Measurements from ENCODE around the gene DPM2.

DPM2 gene

DNA sequence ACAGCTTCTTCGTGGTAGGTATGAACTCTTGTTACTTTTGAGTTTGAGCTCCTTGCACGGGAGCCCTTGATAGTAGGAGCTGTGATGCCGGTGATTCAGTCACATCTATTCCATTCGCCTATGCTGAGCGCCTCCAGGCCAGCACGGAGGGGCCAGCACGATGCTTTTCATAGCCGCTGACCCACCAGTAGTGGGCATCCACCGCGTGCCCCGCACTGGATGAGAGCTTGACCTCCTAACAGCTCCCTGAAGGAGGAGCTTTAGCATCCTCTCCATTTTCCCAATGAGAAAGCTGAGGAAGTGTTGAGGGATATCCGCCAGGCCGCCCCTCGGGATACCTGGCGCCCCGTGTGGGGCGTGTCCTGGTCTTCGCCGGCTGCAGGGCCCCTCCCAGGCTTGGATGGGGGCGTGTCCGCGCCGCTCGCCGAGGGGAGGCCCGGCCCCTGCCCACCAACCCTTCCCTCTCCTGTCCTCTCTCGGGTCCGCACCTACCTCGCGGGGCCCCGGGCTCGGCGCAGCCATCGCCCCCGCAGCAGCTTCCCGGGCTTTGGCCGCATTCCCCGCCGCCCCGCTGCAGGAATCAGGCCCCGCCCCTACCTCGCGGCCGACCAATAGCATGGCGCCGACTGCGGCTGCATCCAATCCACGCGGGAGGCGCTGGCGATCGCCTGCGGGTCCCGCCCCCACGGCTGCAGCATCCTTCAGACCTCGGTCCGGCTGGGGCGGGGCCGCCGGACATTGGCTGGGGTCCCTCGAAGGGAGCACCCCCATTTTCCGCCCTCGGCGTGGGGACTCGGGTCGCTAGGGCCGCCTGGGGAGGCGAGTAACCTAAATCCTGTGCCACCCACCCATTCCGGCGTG, 7.2 kb downstream of the DPM2 start, which contains the start of gene PIP5KL1:
TSS of gene PIP5KL1 (minus strand) at position 547 of the 861 bp plus-strand sequence. CDS start at position 522, 25 bp downstream.
- in situ Hi-C loops (cut with MboI; ENCODE audit: low sequenced_read_pairs), result no loop called here
- peaks cover 3% of the 10 kb centered on the region for H3K36me3 ChIP-seq (replicated peaks)
- H3K4me3 ChIP-seq, result peak within 1 kb of the TSS; percentile 48
- peak; percentile 74 to 92 for DNase-seq (ENCODE audit: low spot score in 2 of 2)
- H3K27me3 ChIP-seq (ENCODE audit: low read depth), result peaks cover 11% of the 10 kb centered on the region
- no peaks in the 10 kb centered on the region for H3K9me3 ChIP-seq
- H3K4me1 ChIP-seq, result peaks cover 10% of the 10 kb centered on the region

GRCh38 chr9:127929625-127929979, 8.1 kb downstream of the DPM2 start:
- H3K9me3 ChIP-seq, result no peaks in the 10 kb centered on the region
- no peak overlapping the region for H3K4me3 ChIP-seq
- in situ Hi-C loops (cut with MboI; ENCODE audit: low sequenced_read_pairs), result loop anchor here (10.0 kb wide), 1 partner anchor 425 kb away; no protein-coding TSS in a partner anchor

DNA sequence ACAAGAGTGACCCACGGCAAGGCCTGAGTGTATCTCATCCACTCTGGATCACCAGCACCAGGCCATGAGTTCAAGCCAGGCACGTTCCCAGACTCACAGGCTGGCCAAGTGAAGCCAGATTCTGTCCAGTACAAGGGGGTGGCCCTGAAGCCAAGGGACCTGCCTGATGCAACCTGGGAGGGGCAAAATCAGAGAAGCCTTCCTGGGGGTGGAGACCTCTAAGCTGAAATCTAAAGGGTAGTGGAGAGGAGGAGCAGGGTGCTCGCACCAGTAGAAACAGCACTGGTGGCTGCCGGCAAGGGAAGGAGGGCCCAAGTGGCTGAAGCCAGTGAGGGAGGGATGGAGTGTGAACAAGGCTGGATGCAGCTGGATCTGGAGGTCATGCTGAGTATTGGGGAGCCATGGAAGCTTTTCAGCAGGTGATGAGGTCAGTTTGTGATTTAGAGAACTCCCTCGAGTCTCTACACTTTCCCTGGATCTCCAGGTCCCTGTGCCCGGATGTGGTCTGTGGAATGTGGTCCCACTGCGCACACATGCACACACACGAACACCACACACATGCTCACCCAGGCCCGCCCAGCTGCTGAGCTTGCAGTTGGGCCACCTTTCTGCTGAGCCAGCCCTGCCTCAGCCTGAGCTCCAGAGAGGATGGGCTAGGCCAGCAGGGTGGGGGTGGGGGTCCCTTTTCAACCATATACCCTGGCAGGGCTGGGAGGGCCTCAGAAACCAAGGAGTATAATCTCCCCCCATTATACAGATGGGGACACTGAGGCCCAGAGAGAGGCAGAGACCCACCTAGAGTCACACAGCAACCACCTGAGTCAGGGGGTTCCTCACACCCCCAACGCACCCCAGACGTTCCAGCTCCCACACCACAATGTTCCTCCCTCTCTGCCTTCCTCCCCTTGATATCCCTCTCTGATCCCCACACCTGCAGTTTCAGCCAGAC, 8.7 kb downstream of the DPM2 start:
- DNase-seq (ENCODE audit: low spot score in 2 of 2), result no peak
- in situ Hi-C loops (cut with MboI; ENCODE audit: low sequenced_read_pairs), result loop anchor here (10.0 kb wide), 1 partner anchor 424 kb away; no protein-coding TSS in a partner anchor
- no peak overlapping the region for H3K4me3 ChIP-seq
- peaks cover 10% of the 10 kb centered on the region for H3K4me1 ChIP-seq
- H3K27me3 ChIP-seq (ENCODE audit: low read depth), result peaks cover 14% of the 10 kb centered on the region
- no peaks in the 10 kb centered on the region for H3K36me3 ChIP-seq (replicated peaks)
- H3K9me3 ChIP-seq, result no peaks in the 10 kb centered on the region

More at GRCh38 chr9:127929625-127929979, 8.1 kb downstream of the DPM2 start:
- Histone ChIP-seq H3K27me3 (ENCODE audit: low read depth) (peaks cover 14% of the 10 kb centered on the region), H3K4me1 (peaks cover 10% of the 10 kb centered on the region), H3K36me3 (replicated peaks) (no peaks in the 10 kb centered on the region)
- no peak for DNase-seq (ENCODE audit: low spot score in 2 of 2)

DNA sequence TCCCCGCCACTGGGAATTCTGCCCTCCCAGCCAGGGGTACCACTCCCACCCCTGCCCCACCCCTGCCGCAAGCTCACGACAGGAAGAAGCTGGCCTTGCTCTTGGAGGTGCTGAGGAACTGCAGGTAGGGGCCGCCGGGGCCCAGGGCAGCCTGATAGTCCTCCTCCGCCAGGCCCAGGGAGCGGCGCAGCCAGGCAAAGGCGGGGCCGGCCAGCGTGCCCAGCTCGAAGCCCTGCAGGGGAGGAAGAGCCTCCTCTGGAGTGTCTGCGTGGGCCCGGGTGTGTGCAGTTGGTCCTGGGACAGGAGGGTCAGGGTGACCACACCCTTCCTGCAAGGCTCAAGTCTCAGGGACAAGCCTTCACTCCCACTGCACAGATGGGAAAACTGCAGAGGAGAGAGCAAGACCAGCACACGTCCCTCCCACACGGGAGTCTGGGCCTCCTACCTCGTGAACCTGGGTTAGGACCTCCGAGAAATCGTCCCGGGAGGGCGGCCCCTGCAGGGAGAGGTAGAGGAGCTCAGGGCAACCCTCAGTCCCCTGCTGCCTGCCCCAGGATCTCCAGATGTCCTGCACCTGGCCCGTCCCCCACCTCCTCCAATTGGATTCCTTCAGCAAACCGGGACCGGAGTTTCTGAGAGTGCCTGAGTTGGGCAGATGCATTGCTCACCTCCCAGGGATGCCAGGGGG, 9.5 kb downstream of the DPM2 start:
- Histone ChIP-seq H3K27me3 (ENCODE audit: low read depth) (peaks cover 14% of the 10 kb centered on the region), H3K4me3 (no peak overlapping the region), H3K4me1 (peaks cover 10% of the 10 kb centered on the region), H3K36me3 (replicated peaks) (no peaks in the 10 kb centered on the region), H3K9me3 (no peaks in the 10 kb centered on the region)
- no peak for DNase-seq (ENCODE audit: low spot score in 2 of 2)
- in situ Hi-C loops (cut with MboI; ENCODE audit: low sequenced_read_pairs), result loop anchor here (10.0 kb wide), 1 partner anchor 423 kb away; no protein-coding TSS in a partner anchor

GRCh38 chr9:127927201-127927987, 10.3 kb downstream of the DPM2 start:
- peak in 1 of 2 experiments; percentile 48 for DNase-seq (ENCODE audit: low spot score in 2 of 2)
- in situ Hi-C loops (cut with MboI; ENCODE audit: low sequenced_read_pairs), result loop anchor here (10.0 kb wide), 1 partner anchor 423 kb away; no protein-coding TSS in a partner anchor
- Histone ChIP-seq H3K4me3 (no peak overlapping the region), H3K36me3 (replicated peaks) (no peaks in the 10 kb centered on the region), H3K27me3 (ENCODE audit: low read depth) (peaks cover 14% of the 10 kb centered on the region), H3K9me3 (no peaks in the 10 kb centered on the region), H3K4me1 (peaks cover 10% of the 10 kb centered on the region)

DNA sequence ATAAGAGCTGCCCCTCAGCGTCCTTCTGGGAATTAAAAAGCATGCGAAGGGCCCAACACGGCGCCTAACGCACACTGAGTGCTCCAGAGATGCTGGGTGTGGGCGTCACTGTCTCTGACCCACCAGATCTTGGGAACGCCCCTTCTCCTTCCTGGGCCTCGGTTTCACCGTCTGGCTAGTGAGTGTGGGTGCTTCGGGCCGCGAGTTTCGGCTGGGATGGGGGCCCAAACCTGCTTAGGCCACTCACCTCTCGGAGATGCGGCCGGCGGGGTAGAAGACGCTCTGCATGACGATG, 10.8 kb downstream of the DPM2 start:
- H3K27me3 ChIP-seq (ENCODE audit: low read depth), result peaks cover 16% of the 10 kb centered on the region
- DNase-seq (ENCODE audit: low spot score in 2 of 2), result no peak
- no peak overlapping the region for H3K4me3 ChIP-seq
- in situ Hi-C loops (cut with MboI; ENCODE audit: low sequenced_read_pairs), result loop anchor here (10.0 kb wide), 1 partner anchor 422 kb away; no protein-coding TSS in a partner anchor
- no peaks in the 10 kb centered on the region for H3K36me3 ChIP-seq (replicated peaks)
- H3K4me1 ChIP-seq, result peaks cover 10% of the 10 kb centered on the region
- no peaks in the 10 kb centered on the region for H3K9me3 ChIP-seq

GRCh38 chr9:127925959-127926905, 11.4 kb downstream of the DPM2 start:
- peaks cover 8% of the 10 kb centered on the region for H3K4me1 ChIP-seq
- H3K36me3 ChIP-seq (replicated peaks), result no peaks in the 10 kb centered on the region
- in situ Hi-C loops (cut with MboI; ENCODE audit: low sequenced_read_pairs), result loop anchor here (10.0 kb wide), 1 partner anchor 421 kb away; no protein-coding TSS in a partner anchor
- no peak for DNase-seq (ENCODE audit: low spot score in 2 of 2)
- H3K4me3 ChIP-seq, result no peak overlapping the region
- no peaks in the 10 kb centered on the region for H3K9me3 ChIP-seq
- H3K27me3 ChIP-seq (ENCODE audit: low read depth), result peaks cover 19% of the 10 kb centered on the region

- H3K36me3 ChIP-seq (replicated peaks), result no peaks in the 10 kb centered on the region
- in situ Hi-C loops (cut with MboI; ENCODE audit: low sequenced_read_pairs), result loop anchor here (5.0 to 25.0 kb wide), 4 partner anchors 338 to 988 kb away; no protein-coding TSS in a partner anchor
- no peaks in the 10 kb centered on the region; the same call in 1 of the 2 replicates for H3K4me1 ChIP-seq
- no peak for DNase-seq (ENCODE audit: low spot score in 2 of 2)
- H3K27me3 ChIP-seq (ENCODE audit: low read depth), result peaks cover 19% of the 10 kb centered on the region
- H3K4me3 ChIP-seq, result no peak overlapping the region
- H3K9me3 ChIP-seq, result no peaks in the 10 kb centered on the region
Observed at GRCh38 chr9:127924736-127925444, 12.8 kb downstream of the DPM2 start.

GRCh38 chr9:127923771-127924170, 13.9 kb downstream of the DPM2 start:
- Histone ChIP-seq H3K4me1 (no peaks in the 10 kb centered on the region), H3K27me3 (ENCODE audit: low read depth) (peaks cover 19% of the 10 kb centered on the region), H3K36me3 (replicated peaks) (no peaks in the 10 kb centered on the region), H3K9me3 (no peaks in the 10 kb centered on the region), H3K4me3 (no peak overlapping the region)
- DNase-seq (ENCODE audit: low spot score in 2 of 2), result no peak
- in situ Hi-C loops (cut with MboI; ENCODE audit: low sequenced_read_pairs), result loop anchor here (5.0 to 25.0 kb wide), 4 partner anchors 336 to 986 kb away; no protein-coding TSS in a partner anchor

GRCh38 chr9:127923046-127923445, 14.6 kb downstream of the DPM2 start:
- peak in 1 of 2 experiments; percentile 56 for DNase-seq (ENCODE audit: low spot score in 2 of 2)
- Histone ChIP-seq H3K4me3 (no peak overlapping the region), H3K9me3 (no peaks in the 10 kb centered on the region), H3K27me3 (ENCODE audit: low read depth) (peaks cover 19% of the 10 kb centered on the region), H3K4me1 (no peaks in the 10 kb centered on the region), H3K36me3 (replicated peaks) (no peaks in the 10 kb centered on the region)
- in situ Hi-C loops (cut with MboI; ENCODE audit: low sequenced_read_pairs), result loop anchor here (5.0 to 25.0 kb wide), 4 partner anchors 336 to 986 kb away; no protein-coding TSS in a partner anchor

- in situ Hi-C loops (cut with MboI; ENCODE audit: low sequenced_read_pairs), result loop anchor here (5.0 to 25.0 kb wide), 4 partner anchors 334 to 984 kb away; no protein-coding TSS in a partner anchor
- no peaks in the 10 kb centered on the region for H3K9me3 ChIP-seq
- peak overlapping the region; percentile 15 for H3K4me3 ChIP-seq
- peaks cover 2% of the 10 kb centered on the region for H3K4me1 ChIP-seq
- peak; percentile 39 to 82 for DNase-seq (ENCODE audit: low spot score in 2 of 2)
- no peaks in the 10 kb centered on the region for H3K36me3 ChIP-seq (replicated peaks)
- H3K27me3 ChIP-seq (ENCODE audit: low read depth), result peaks cover 17% of the 10 kb centered on the region
Observed at GRCh38 chr9:127921557-127922120, 16.0 kb downstream of the DPM2 start.
